ENCODE measurements around the gene TLL2. TPM values are rescaled to one million over a fixed set of nuclear protein-coding genes. Genes with fewer than 3 reads are reported as not detected.
A peak's percentile ranks its signal among the peaks of the same experiment; 100 is the strongest.

The TLL2 gene
- total and polyA plus RNA-seq, 2 donors (not counting 3 experiments of a cell fraction or from before 2014, with no cell fraction given), result 0.03 to 0.20 TPM

- intact Hi-C loops (cut with micrococcal nuclease), result loop anchor here (1.0 kb wide), 1 partner anchor 31 kb away; no protein-coding TSS in a partner anchor
- Histone ChIP-seq H3K27ac (ENCODE audit: insufficient read depth, low read depth, low read length) (no peak overlapping the region), H3K4me1 (ENCODE audit: control insufficient read depth, extremely low read depth, insufficient read depth, low read length) (peaks cover 10% of the 10 kb centered on the region), H3K27me3 (ENCODE audit: control insufficient read depth in 2 of 2, insufficient read depth in 2 of 2, low read length in 2 of 2) (no peaks in the 10 kb centered on the region), H3K4me2 (ENCODE audit: insufficient read depth, low read length) (no peak overlapping the region), H3K79me2 (ENCODE audit: control insufficient read depth, insufficient read depth, low read length) (no peaks in the 10 kb centered on the region), H3K4me3 (replicated peaks in 1 of 3; ENCODE audit: insufficient read depth in 1 of 3, low read depth in 1 of 3, low read length in 3 of 3) (no peak overlapping the region), H2AFZ (ENCODE audit: low read depth, low read length) (no peak overlapping the region), H3K9me1 (replicated peaks; ENCODE audit: control insufficient read depth, extremely low read depth, insufficient read depth, low read length) (no peaks in the 10 kb centered on the region), H3K9me3 (replicated peaks; ENCODE audit: control insufficient read depth, insufficient read depth, low read length) (no peaks in the 10 kb centered on the region), H4K20me1 (replicated peaks; ENCODE audit: control insufficient read depth, extremely low read depth, insufficient read depth, low read length) (no peaks in the 10 kb centered on the region), H3K9ac (replicated peaks; ENCODE audit: extremely low read depth, insufficient read depth, low read length) (no peak overlapping the region), H3K36me3 (ENCODE audit: control insufficient read depth in 2 of 2, extremely low read depth in 1 of 2, insufficient read depth in 2 of 2, low read length in 2 of 2) (no peaks in the 10 kb centered on the region)
- DNase-seq (ENCODE audit: low read depth, low spot score) (peak; percentile 17), FAIRE-seq (peak; percentile 66)
- dilution Hi-C loops (cut with MboI; ENCODE audit: extremely low pct_ligation_motif_present, low sequenced_read_pairs), result no loop called here
- BruUV-seq (replicated peaks), result no TSS peak
- TF ChIP-seq MYC (IDR thresholded peaks at IDR 0.05; ENCODE audit: low read depth, low read length), result no peak
- no peak for TF ChIP-seq JUN (IDR thresholded peaks at IDR 0.05; ENCODE audit: borderline replicate concordance, insufficient read depth, insufficient read length, low read depth)
- TF ChIP-seq FOS (IDR thresholded peaks at IDR 0.05; ENCODE audit: borderline replicate concordance, insufficient read depth, low read length), result no peak
- TF ChIP-seq GATA2 (IDR thresholded peaks at IDR 0.05; ENCODE audit: insufficient read depth, insufficient read length, low read depth, low read length), result no peak
- TF ChIP-seq POLR2A (IDR thresholded peaks at IDR 0.05; ENCODE audit: low read depth, low read length), result no peak
- no peak for TF ChIP-seq MAX (IDR thresholded peaks at IDR 0.05; ENCODE audit: insufficient read depth, insufficient read length)
- TF ChIP-seq EZH2 (IDR thresholded peaks at IDR 0.05; ENCODE audit: borderline replicate concordance, low read depth, low read length, severe bottlenecking), result no peak
- TF ChIP-seq CTCF (IDR thresholded peaks at IDR 0.05; ENCODE audit: extremely low read depth in 1 of 2, insufficient read depth in 1 of 2, low read depth in 1 of 2, low read length in 2 of 2), result no peak
- ChIA-PET POLR2A (no interaction called here), CTCF (interaction anchor here (0.7 to 2.6 kb wide), 7 partner anchors 9 to 658 kb away, joined by 3 to 13 read pairs (median 5); no protein-coding TSS in a partner anchor)
These were observed 147.2 kb downstream of the TLL2 start for GRCh38 chr10:96366508-96366907.
